Activated T-helper 9 cell treated with anti-CD3 and anti-CD28 coated beads, Interleukin-2, amount 50 U/mL, for 16 hours (primary cell): ENCODE results near the gene PITPNC1.
"Not testable (repeated sequence)": the region's sequence is repeated elsewhere in the genome, so short reads cannot be mapped to it uniquely, and the experiment has no call there.

Experiments used
- DNase-seq: peaks from one replicate; pipeline ENCODE4 v3.0.0-alpha.2; 2020; ENCODE audit warnings: low read depth

Gene PITPNC1

GRCh38 chr17:67516571-67516970 is 139.5 kb downstream of the PITPNC1 start:
- not testable (repeated sequence) for DNase-seq

- DNase-seq, result no peak
These were observed 140.2 kb downstream of the PITPNC1 start for GRCh38 chr17:67517325-67517724.

- no peak for DNase-seq
These were observed 141.8 kb downstream of the PITPNC1 start for GRCh38 chr17:67518876-67519275.

GRCh38 chr17:67519801-67520251 is 142.7 kb downstream of the PITPNC1 start:
- DNase-seq, result no peak

- no peak for DNase-seq
These were observed 143.3 kb downstream of the PITPNC1 start for GRCh38 chr17:67520252-67520906.

GRCh38 chr17:67520916-67521774 is 144.1 kb downstream of the PITPNC1 start:
- no peak for DNase-seq

- DNase-seq, result no peak
These were observed 144.6 kb downstream of the PITPNC1 start for GRCh38 chr17:67521775-67522069.

- DNase-seq, result no peak
These were observed 146.0 kb downstream of the PITPNC1 start for GRCh38 chr17:67523101-67523500.

- DNase-seq, result no peak
These were observed 148.4 kb downstream of the PITPNC1 start for GRCh38 chr17:67525239-67526135.

- no peak for DNase-seq
These were observed 149.6 kb downstream of the PITPNC1 start for GRCh38 chr17:67526700-67527099.

GRCh38 chr17:67528751-67529436 is 151.8 kb downstream of the PITPNC1 start:
- no peak for DNase-seq

GRCh38 chr17:67531291-67531690 is 154.2 kb downstream of the PITPNC1 start:
- DNase-seq, result no peak

GRCh38 chr17:67532326-67532871 is 155.3 kb downstream of the PITPNC1 start:
- DNase-seq, result no peak

GRCh38 chr17:67534941-67535340 is 157.9 kb downstream of the PITPNC1 start:
- no peak for DNase-seq

GRCh38 chr17:67542219-67543114 is 165.4 kb downstream of the PITPNC1 start:
- no peak for DNase-seq

GRCh38 chr17:67544364-67544955 is 167.4 kb downstream of the PITPNC1 start:
- DNase-seq, result no peak

- no peak for DNase-seq
These were observed 169.8 kb downstream of the PITPNC1 start for GRCh38 chr17:67546578-67547527.

GRCh38 chr17:67548693-67549092 is 171.6 kb downstream of the PITPNC1 start:
- DNase-seq, result no peak

GRCh38 chr17:67549820-67550219 is 172.7 kb downstream of the PITPNC1 start:
- DNase-seq, result no peak
